NCI-H2227 treated with DMSO at 0.1 percent for 48 hours (cell line): ENCODE data around the gene HIF1AN.
"Not testable (repeated sequence)": the region's sequence is repeated elsewhere in the genome, so short reads cannot be mapped to it uniquely, and the experiment has no call there.

Experiments
- DNase-seq: peaks from one replicate; lab custom pipeline; 2025; lab: John Stamatoyannopoulos, UW

Gene HIF1AN

GRCh38 chr10:100567249-100567648 is 31.5 kb downstream of the HIF1AN start:
- no peak for DNase-seq

- DNase-seq, result no peak
Observed at GRCh38 chr10:100567826-100568225, 32.1 kb downstream of the HIF1AN start.

DNA sequence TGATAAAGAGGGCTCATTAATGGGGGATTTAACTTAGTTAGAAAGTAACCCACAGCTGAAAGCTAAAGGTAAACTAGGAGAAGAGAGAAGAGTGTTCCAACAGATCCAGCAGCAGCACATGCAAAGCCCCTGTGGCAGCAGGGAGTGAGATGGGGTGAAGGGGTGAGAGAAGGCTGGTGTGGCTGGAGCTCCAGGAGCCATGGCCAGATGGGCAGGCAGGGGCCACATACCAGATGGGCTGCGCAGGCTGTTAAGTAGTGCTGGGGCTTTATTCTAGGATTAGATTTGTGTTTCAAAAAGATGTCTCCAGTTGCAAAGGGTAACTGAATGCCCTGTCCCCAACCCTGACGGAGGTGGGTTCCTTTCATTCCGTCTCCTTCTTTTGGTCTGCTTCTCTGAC is 33.2 kb downstream of the HIF1AN start:
- DNase-seq, result no peak

- DNase-seq, result no peak
Observed at GRCh38 chr10:100569687-100570481, 34.1 kb downstream of the HIF1AN start.

DNA sequence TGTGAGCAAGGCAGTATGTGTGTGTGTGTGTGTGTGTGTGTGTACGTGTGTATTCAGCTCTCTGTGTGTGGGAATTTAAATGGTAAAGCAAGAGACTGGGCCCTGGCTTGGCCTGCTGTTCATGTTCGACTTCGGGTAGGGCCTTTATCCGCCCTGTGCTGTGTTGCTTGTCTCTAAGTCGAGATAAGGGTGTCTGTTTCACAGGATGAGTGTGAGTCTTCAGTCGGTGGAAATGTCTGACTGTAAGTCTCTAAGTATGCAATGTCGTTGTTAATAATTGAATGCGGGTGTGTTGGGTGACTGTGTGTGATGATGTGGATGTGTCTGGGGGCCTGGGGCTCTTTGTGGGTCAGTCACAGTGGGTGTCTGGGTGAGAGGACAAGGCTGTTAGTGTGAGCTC is 34.8 kb downstream of the HIF1AN start:
- no peak for DNase-seq

DNA sequence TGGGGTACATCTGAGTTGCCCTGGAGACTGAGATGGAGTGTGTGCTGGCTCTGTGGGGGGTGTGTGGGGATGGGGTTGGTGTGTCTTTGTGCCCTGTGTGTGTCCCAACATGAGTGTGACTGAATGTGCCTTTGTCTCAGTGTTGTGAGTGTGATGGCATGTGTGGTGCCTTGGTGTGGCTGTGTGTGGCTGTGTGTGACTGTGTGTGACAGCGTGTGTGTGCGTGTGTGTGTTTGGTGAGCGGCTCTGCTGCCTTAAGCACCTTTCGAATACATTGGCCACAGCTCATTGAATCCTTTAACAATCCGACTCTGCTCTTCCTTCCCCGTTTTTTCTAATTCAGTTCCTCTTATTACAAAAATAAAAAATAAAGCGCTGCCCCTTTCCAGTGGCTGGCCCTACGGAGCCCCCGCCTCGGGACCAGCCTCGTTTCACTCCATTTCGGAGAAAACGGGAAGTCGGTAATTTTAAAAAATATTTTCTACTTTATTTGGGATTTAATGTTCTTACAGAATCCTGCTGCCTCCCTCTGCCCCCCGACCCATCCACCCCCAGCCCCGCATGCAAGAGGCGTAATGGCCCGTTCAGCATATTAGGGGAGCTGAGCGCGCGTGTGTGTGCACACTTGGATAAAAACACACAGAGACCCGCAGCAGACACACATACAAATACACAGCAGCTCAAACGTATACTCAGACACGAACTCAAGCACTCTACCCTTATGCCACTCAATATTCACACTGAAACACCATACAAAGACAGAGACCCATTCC is 35.5 kb downstream of the HIF1AN start:
- no peak for DNase-seq

DNA sequence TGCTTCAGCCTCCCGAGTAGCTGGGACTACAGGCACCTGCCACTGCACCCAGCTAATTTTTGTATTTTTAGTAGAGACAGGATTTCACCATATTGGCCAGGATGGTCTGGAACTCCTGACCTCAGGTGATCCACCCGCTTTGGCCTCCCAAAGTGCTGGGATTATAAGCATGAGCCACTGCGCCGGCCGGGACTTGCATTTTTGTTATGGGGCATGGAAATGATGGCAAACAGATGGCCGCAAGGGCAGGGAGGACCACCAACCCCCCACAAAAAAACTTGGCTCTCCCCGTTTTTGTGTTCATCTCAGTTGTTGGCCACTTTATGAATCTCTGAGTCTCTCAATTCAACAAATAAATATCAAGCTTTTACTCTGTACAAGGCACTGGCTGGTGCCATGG is 39.4 kb downstream of the HIF1AN start:
- not testable (repeated sequence) for DNase-seq

- no peak for DNase-seq
Observed at GRCh38 chr10:100575585-100576281, 40.0 kb downstream of the HIF1AN start.

DNA sequence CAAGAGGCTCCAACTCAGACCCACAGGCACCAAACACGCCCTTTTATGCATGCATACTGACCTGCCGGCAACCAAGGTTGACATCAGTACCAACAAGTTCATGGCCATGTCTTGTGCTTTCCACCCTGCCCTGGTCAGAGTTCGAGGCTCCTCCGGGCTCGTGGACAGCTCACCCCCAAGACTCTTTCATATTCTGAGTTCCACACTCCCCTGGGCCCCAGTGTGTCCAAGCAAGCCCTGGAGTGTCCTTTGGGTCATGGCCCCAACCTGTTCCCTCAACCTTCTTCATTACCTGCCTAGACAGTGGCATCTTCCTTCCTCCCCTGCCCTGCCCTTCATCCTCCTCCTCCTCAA is 40.5 kb downstream of the HIF1AN start:
- no peak for DNase-seq

DNA sequence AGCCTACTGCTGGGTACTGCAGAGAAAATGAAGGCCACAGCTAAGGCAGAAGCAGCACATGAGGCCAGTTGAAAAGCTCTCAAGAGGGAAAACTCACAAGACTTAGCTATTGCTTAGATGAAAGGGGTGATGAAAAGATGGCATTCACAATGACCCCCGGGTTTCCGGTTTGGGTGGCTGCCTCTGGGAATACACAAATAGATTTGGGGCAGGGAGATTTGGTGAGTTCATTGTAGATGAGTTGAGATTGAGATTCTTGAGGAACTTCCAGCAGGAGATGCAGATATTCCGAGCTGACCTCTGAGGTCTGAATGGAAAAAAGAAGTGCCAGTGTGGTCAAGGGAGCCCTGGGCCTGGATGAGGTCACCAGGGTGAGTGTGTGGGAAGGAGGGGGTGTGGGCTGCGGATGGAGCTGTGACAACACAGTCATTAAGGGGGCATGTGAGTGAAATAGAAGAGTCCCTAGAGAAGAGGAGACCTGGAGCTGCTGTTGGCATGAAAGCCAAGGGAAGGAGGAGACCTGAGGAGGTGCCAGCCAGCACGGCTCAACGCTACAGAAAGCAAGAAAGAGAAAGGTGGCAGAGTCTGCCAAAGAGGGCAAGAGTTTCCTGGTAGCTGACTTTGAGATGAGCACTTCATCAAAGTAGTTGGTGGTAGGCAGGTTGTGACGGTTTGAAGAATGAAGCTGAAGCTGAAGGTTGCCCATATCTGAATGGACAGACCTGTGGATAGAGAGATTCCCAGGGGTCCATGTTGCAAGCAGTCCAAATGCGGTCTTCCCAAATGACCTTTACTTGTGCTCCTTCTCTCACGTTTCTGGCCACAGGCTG is 43.7 kb downstream of the HIF1AN start:
- DNase-seq, result no peak

- no peak for DNase-seq
Observed at GRCh38 chr10:100586959-100587358, 51.2 kb downstream of the HIF1AN start.

DNA sequence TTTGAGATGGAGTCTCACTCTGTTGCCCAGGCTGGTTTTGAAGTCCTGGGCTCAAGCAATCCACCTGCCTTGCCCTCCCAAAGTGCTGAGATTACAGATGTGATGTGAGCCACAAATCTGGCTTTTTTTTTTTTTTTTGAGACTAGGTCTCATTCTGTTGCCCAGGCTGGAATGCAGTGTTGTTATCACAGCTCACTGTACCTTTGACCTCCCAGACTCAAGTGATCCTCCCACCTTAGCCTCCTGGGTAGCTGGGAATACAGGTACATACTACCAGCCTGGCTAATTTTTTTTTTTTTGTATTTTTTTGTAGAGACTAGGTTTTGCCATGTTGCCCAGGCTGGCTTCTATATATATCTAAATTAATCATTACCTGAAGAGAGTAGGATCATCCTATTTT is 62.4 kb downstream of the HIF1AN start:
- no peak for DNase-seq

DNA sequence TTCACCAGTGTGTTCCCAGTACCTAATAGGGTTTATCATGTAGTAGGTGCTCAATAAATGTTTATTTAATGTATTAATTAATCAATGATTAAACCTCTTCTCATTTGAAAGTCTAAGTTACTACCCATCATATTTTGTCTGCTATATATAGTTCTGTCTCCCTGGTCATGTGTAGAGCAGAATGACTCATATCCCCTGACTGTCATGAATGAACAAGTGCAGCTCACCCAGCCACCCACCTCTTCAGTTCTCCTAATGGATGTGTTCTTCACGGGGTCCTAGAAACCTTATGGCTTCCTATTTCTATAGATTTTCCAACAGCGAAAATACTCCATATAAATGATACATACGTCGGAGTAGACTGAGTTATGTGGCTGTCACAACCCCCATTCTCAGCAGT is 64.5 kb downstream of the HIF1AN start:
- DNase-seq, result no peak

DNA sequence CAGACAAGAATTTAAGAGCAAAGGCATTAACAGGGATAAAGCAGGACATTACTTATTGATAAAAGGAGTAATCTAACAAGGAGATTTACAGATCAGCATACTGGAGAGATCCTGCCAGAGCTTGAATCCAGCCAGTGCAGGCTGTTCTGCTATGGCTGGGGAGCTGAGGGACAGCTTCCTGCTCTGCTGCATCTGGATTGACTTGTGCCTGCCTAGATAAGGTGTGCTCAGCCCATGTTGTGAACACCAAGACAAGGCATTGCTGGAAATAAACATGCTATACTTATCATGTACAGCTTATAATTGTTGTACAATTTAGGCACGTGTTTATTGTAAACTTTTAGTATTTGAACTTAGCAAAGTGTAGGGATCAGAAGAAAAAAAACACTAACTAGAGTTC is 71.7 kb downstream of the HIF1AN start:
- no peak for DNase-seq
